K562 (cell line): Measurements from ENCODE around the gene MINK1. TPM values are rescaled to one million over a fixed set of nuclear protein-coding genes. Genes with fewer than 3 reads are reported as not detected.
A peak's percentile ranks its signal among the peaks of the same experiment; 100 is the strongest.

Experiments used
- ATAC-seq: fragments of 200-7000 bp; cut with Tn5 transposase; 3 replicates; pipeline ENCODE4 v1.9.1; 2020; ENCODE audit warnings: moderate library complexity
- BruUV-seq: library from RNA; stranded (reverse); fragments of 400-500 nt; replicated peaks from 2 replicates; lab custom pipeline; 2021; lab: Mats Ljungman, UMichigan
- CTCF ChIA-PET: fragments of 300-600 bp; formaldehyde crosslinking; extraction: SDS; loops from one replicate; lab custom pipeline; 2021; ENCODE audit warnings: low intra/inter-chr PET ratio; lab: Yijun Ruan, JAX
- POLR2A ChIA-PET: fragments of 300-600, 350-650 bp; sonication (Branson Sonifier 250); formaldehyde crosslinking; extraction: SDS; loops from one replicate; lab custom pipeline; 2021; ENCODE audit warnings: antibody characterized with exemption, inconsistent platforms; lab: Yijun Ruan, JAX
- DNase-seq, 4 experiments: peaks; one replicate each; pipeline versions ENCODE4 v3.0.0 to v3.0.0-alpha.2; 2011 to 2018; ENCODE audit warnings: low spot score in 3 of 4, mixed read lengths in 3 of 4; ENCODE audit errors: extremely low read depth in 1 of 4
- FAIRE-seq: peaks from 2 replicates; lab custom pipeline; 2011; peaks lifted over from hg19 to GRCh38; lab: Jason Lieb, UNC
- H2AFZ ChIP-seq: 2 replicates; pipeline ENCODE4 v1.6.0; 2011; ENCODE audit warnings: low read depth, low read length, control low read depth, inconsistent platforms
- H3K27ac ChIP-seq: fragments of 200-600 bp; 3 replicates; pipeline ENCODE4 v1.8.0; 2011; ENCODE audit warnings: low read depth, mild to moderate bottlenecking, control low read depth, inconsistent platforms, low read length, moderate library complexity, mixed read lengths; ENCODE audit errors: extremely low read depth
- H3K27me3 ChIP-seq, 2 experiments: fragments of 300-600 bp in 1 of 2; 2 replicates in 1 of 2; 3 replicates in 1 of 2; pipeline versions ENCODE4 v1.6.0 to v1.8.0; 2011; ENCODE audit warnings: inconsistent platforms in 2 of 2, low read length in 2 of 2, mild to moderate bottlenecking in 1 of 2, mixed read lengths in 1 of 2, moderate library complexity in 1 of 2; ENCODE audit not compliant: control insufficient read depth in 2 of 2, insufficient read depth in 2 of 2
- H3K36me3 ChIP-seq: fragments of 300-600 bp; 3 replicates; pipeline ENCODE4 v1.8.0; 2011; ENCODE audit warnings: mild to moderate bottlenecking, low read length, inconsistent platforms; ENCODE audit not compliant: control insufficient read depth, insufficient read depth
- H3K4me1 ChIP-seq, 2 experiments: fragments of 200-600 bp in 1 of 2; replicated peaks in 1 of 2; 2 replicates in 1 of 2; 3 replicates in 1 of 2; pipeline versions ENCODE4 v1.5.1 to v1.8.0; 2011; ENCODE audit warnings: inconsistent platforms in 2 of 2, low read length in 2 of 2, mild to moderate bottlenecking in 1 of 2, mixed read lengths in 1 of 2, moderate library complexity in 1 of 2; ENCODE audit not compliant: control insufficient read depth in 2 of 2, insufficient read depth in 2 of 2
- H3K4me2 ChIP-seq: 2 replicates; pipeline ENCODE4 v1.6.1; 2011; ENCODE audit warnings: low read length, control low read depth, inconsistent platforms, mixed read lengths; ENCODE audit not compliant: insufficient read depth
- H3K4me3 ChIP-seq: fragments of 200-600 bp; sonication (generic), shearing (Covaris generic); 2 replicates; pipeline ENCODE4 v1.5.1; 2016; ENCODE audit warnings: control low read depth, inconsistent platforms
- H3K79me2 ChIP-seq: fragments of 200-600 bp; 3 replicates; pipeline ENCODE4 v1.8.0; 2011; ENCODE audit warnings: low read length, inconsistent platforms; ENCODE audit not compliant: control insufficient read depth, insufficient read depth
- H3K9ac ChIP-seq, 2 experiments: 2 replicates each; pipeline versions ENCODE4 v1.6.0 to v1.6.1; 2011; ENCODE audit warnings: low read depth in 2 of 2, low read length in 2 of 2, control low read depth in 1 of 2, inconsistent platforms in 1 of 2, mild to moderate bottlenecking in 1 of 2, mixed read lengths in 1 of 2; ENCODE audit not compliant: insufficient read depth in 1 of 2
- H3K9me1 ChIP-seq: one replicate; pipeline ENCODE4 v1.6.0; 2011; ENCODE audit warnings: inconsistent platforms, mild to moderate bottlenecking, low read length, moderate library complexity; ENCODE audit not compliant: control insufficient read depth, insufficient read depth
- H3K9me3 ChIP-seq: replicated peaks from 2 replicates; pipeline ENCODE4 v1.5.1; 2011; ENCODE audit warnings: low read depth, low read length, inconsistent platforms; ENCODE audit not compliant: control insufficient read depth, insufficient read depth
- H4K20me1 ChIP-seq: replicated peaks from 2 replicates; pipeline ENCODE4 v1.6.1; 2011; ENCODE audit warnings: low read length, inconsistent platforms, mixed read lengths; ENCODE audit not compliant: control insufficient read depth, insufficient read depth
- CEBPB ChIP-seq: fragments of 450-650 bp; IDR thresholded peaks from 2 replicates; pipeline ENCODE4 v1.6.1; 2016; ENCODE audit warnings: missing genetic modification characterization, missing compliant biosample characterization
- CEBPG ChIP-seq, 3 experiments: fragments of 200-800 bp in 1 of 3; sonication (Bioruptor generic) in 1 of 3; sonication (generic) in 1 of 3; formaldehyde crosslinking in 1 of 3; IDR thresholded peaks in 2 of 3; conservative IDR thresholded peaks in 1 of 3; 2 replicates each; pipeline versions ENCODE4 v1.6.1 to v1.8.0; 2016 to 2022; ENCODE audit warnings: missing compliant biosample characterization in 2 of 3, missing genetic modification characterization in 2 of 3, mild to moderate bottlenecking in 1 of 3, missing genetic modification reagents in 1 of 3
- FOXP1 ChIP-seq: sonication (generic); formaldehyde crosslinking; IDR thresholded peaks from 2 replicates; pipeline ENCODE4 v1.8.0; 2022; ENCODE audit warnings: mild to moderate bottlenecking, missing genetic modification reagents
- REST ChIP-seq, 2 experiments: fragments of 450-650 bp; formaldehyde crosslinking in 1 of 2; IDR thresholded peaks; 2 replicates each; pipeline versions ENCODE4 v1.4.0 to v1.6.1; 2014 to 2020; ENCODE audit warnings: mild to moderate bottlenecking in 2 of 2, borderline replicate concordance in 1 of 2, low read depth in 1 of 2
- SAP30 ChIP-seq: fragments of 200-600 bp; sonication (generic); IDR thresholded peaks from 2 replicates; pipeline ENCODE4 v1.6.1; 2012; ENCODE audit warnings: borderline replicate concordance, low read depth, mild to moderate bottlenecking, moderate library complexity, low read length, control low read depth, inconsistent platforms; ENCODE audit not compliant: insufficient read depth, poor library complexity, severe bottlenecking
- SMC3 ChIP-seq: conservative IDR thresholded peaks from 2 replicates; pipeline ENCODE4 v1.6.1; 2011; ENCODE audit warnings: low read depth, low read length, improper control_type of control experiment; ENCODE audit not compliant: insufficient read depth
- TAF7 ChIP-seq: fragments of 450-650 bp; IDR thresholded peaks from 2 replicates; pipeline ENCODE4 v1.6.1; 2016; ENCODE audit warnings: missing genetic modification characterization, missing compliant biosample characterization
- TOE1 ChIP-seq, 2 experiments: fragments of 450-650 bp in 1 of 2; sonication (generic) in 1 of 2; formaldehyde crosslinking in 1 of 2; IDR thresholded peaks; 2 replicates each; pipeline versions ENCODE4 v1.7.1 to v1.8.0; 2016 to 2022; ENCODE audit warnings: borderline replicate concordance in 2 of 2, mild to moderate bottlenecking in 2 of 2, antibody characterized with exemption in 1 of 2, inconsistent platforms in 1 of 2, low read depth in 1 of 2, missing genetic modification reagents in 1 of 2, moderate library complexity in 1 of 2
- ZSCAN32 ChIP-seq: fragments of 450-650 bp; formaldehyde crosslinking; IDR thresholded peaks from 2 replicates; pipeline ENCODE4 v1.4.0; 2020; ENCODE audit warnings: mild to moderate bottlenecking, moderate library complexity
- WGBS: fragments of 100-300 bp; shearing (Covaris generic); methylation state at CpG from one replicate; pipeline ENCODE4 v1.1.6; 2016; ENCODE audit warnings: low coverage, mixed read lengths; ENCODE audit not compliant: insufficient coverage; ENCODE audit errors: missing lambda C conversion rate; 5-methylcytosine and 5-hydroxymethylcytosine counted together
- in situ Hi-C: fragments of 300-500 bp; cut with MboI; formaldehyde crosslinking; loops from 4 replicates; pipeline ENCODE4 v1.15.0; 2018; ENCODE audit warnings: inconsistent platforms, mixed read lengths
- intact Hi-C: fragments of 100-400 bp; cut with micrococcal nuclease; formaldehyde crosslinking; loops from 2 replicates; pipeline ENCODE4 v1.14.2; 2022
- polyA plus RNA-seq, 8 experiments: library from polyadenylated mRNA; depleted of rRNA in 4 of 8; stranded (reverse) in 5 of 8; unstranded in 3 of 8; fragments of >200 nt; fragmentation: Nextera tagmentation in 2 of 8; fragmentation: Illumina TruSeq in 1 of 8; extraction: Ambion mirVana in 2 of 8; extraction: Trizol in 1 of 8; gene quantifications; 2 replicates each; pipeline versions ENCODE4 v1.2.1 to v1.2.3, GENCODE V29; 2011 to 2014; ENCODE audit warnings: inconsistent platforms in 1 of 8, missing spikeins in 1 of 8
- total RNA-seq, 7 experiments: library from RNA; depleted of rRNA in 6 of 7; stranded (reverse); fragments of >200 nt in 6 of 7; fragmentation: Illumina TruSeq in 2 of 7; extraction: Trizol in 2 of 7; gene quantifications; 2 replicates each; pipeline versions ENCODE4 v1.2.1 to v1.2.3, GENCODE V29; 2011 to 2021; ENCODE audit warnings: low replicate concordance in 1 of 7

Gene MINK1
- total and polyA plus RNA-seq, 9 of the 15 experiments (the other 6 are each of a cell fraction or from before 2014, with no cell fraction given): 0.11 to 54.2 (median 14.9) TPM

GRCh38 chr17:4939546-4939795 lies 106.3 kb downstream of the MINK1 start:
- Histone ChIP-seq H3K4me2 (peak overlapping the region; percentile 96), H3K27ac (peak overlapping the region; percentile 90), H3K9me1 (no peaks in the 10 kb centered on the region), H3K9me3 (no peaks in the 10 kb centered on the region), H3K79me2 (peaks cover 58% of the 10 kb centered on the region), H4K20me1 (no peaks in the 10 kb centered on the region), H3K4me3 (peak overlapping the region; percentile 96), H3K36me3 (peaks cover 57% of the 10 kb centered on the region), H2AFZ (peak overlapping the region; percentile 64), H3K4me1 (peaks cover 13 to 28% of the 10 kb centered on the region in 2 experiments; a peak in 4 of 5 replicates), H3K9ac (peak overlapping the region; percentile 95 to 98), H3K27me3 (no peaks in the 10 kb centered on the region)
- intact Hi-C loops (no loop called here), in situ Hi-C loops (no loop called here)
- TF ChIP-seq CEBPB (tag) (peak; percentile 43; the same call in 1 of the 2 replicates), CEBPG (CRISPR knock-in tag; IDR thresholded peaks at IDR 0.05) (no peak), CEBPG (tag; conservative IDR thresholded peaks at IDR 0.05 in 1 of 2, IDR thresholded peaks at IDR 0.05 in 1 of 2) (peak in 1 of 2 experiments; percentile 53; a peak in 1 of 4 replicates), TAF7 (tag) (peak; percentile 31; the same call in 1 of the 2 replicates), REST (IDR thresholded peaks at IDR 0.05; ENCODE audit: borderline replicate concordance) (no peak), REST (CRISPR knock-in tag; IDR thresholded peaks at IDR 0.05; ENCODE audit: low read depth) (0 out of 2 replicates have a peak, but pooled peaks have one; percentile 15), ZSCAN32 (CRISPR knock-in tag) (no peak), TOE1 (IDR thresholded peaks at IDR 0.05; ENCODE audit: borderline replicate concordance) (0 out of 2 replicates have a peak, but pooled peaks have one; percentile 23), TOE1 (CRISPR knock-in tag; IDR thresholded peaks at IDR 0.05; ENCODE audit: borderline replicate concordance, low read depth) (no peak), FOXP1 (CRISPR knock-in tag) (0 out of 2 replicates have a peak, but pooled peaks have one; percentile 45), SAP30 (peak; percentile 73), SMC3 (no peak)
- ChIA-PET POLR2A (interaction anchor here (0.6 to 1.6 kb wide), 9 partner anchors 11 to 162 kb away, joined by 3 to 20 read pairs (median 3); partner anchors contain the start of genes ENO3 and PFN1), CTCF (no interaction called here)
- BruUV-seq: no TSS peak
- DNase-seq (no peak), FAIRE-seq (no peak), ATAC-seq (peak; percentile 3; the same call in 2 of the 3 replicates)
- under 1% methylated on average over 15 of the region's 16 CpGs for WGBS
